HepG2 (cell line): ENCODE results near the gene TAF8. TPM values are rescaled to one million over a fixed set of nuclear protein-coding genes. Genes with fewer than 3 reads are reported as not detected.

ENCODE experiments used
- ARNT ChIP-seq: fragments of 450-650 bp; IDR thresholded peaks from 2 replicates; pipeline ENCODE4 v1.6.1; 2017
- CBX5 ChIP-seq: sonication (generic); formaldehyde crosslinking; IDR thresholded peaks from 2 replicates; pipeline ENCODE4 v1.4.0; 2020; ENCODE audit warnings: missing genetic modification reagents, borderline replicate concordance
- FOXP1 ChIP-seq, 2 experiments: fragments of 450-650 bp in 1 of 2; IDR thresholded peaks; 2 replicates each; pipeline ENCODE4 v1.6.1; 2017 to 2018; ENCODE audit warnings: antibody characterized with exemption in 1 of 2
- GATAD2A ChIP-seq: IDR thresholded peaks from 2 replicates; pipeline ENCODE4 v1.6.1; 2016
- KDM3A ChIP-seq: IDR thresholded peaks from 2 replicates; pipeline ENCODE4 v1.6.1; 2018; ENCODE audit warnings: low read depth, missing compliant biosample characterization
- MTA3 ChIP-seq: sonication (generic); formaldehyde crosslinking; IDR thresholded peaks from 2 replicates; pipeline ENCODE4 v1.4.0; 2020; ENCODE audit warnings: missing genetic modification reagents
- MXI1 ChIP-seq: IDR thresholded peaks from 3 replicates; pipeline ENCODE4 v1.6.1; 2012; ENCODE audit warnings: low read depth, low read length, inconsistent platforms, borderline replicate concordance
- REXO4 ChIP-seq: sonication (generic); formaldehyde crosslinking; IDR thresholded peaks from 2 replicates; pipeline ENCODE4 v1.8.0; 2022; ENCODE audit warnings: missing genetic modification reagents, mild to moderate bottlenecking, borderline replicate concordance
- RFXAP ChIP-seq: sonication (generic); formaldehyde crosslinking; IDR thresholded peaks from 2 replicates; pipeline ENCODE4 v1.4.0; 2020; ENCODE audit warnings: missing genetic modification reagents, borderline replicate concordance
- TBX3 ChIP-seq: fragments of 450-650 bp; IDR thresholded peaks from 2 replicates; pipeline ENCODE4 v1.6.1; 2017; ENCODE audit warnings: antibody characterized with exemption, mild to moderate bottlenecking, inconsistent platforms, borderline replicate concordance
- TCF7 ChIP-seq: sonication (generic); IDR thresholded peaks from 2 replicates; pipeline ENCODE4 v1.6.1; 2016; ENCODE audit warnings: antibody characterized with exemption, low read depth
- ZFX ChIP-seq: sonication (generic); formaldehyde crosslinking; IDR thresholded peaks from 2 replicates; pipeline ENCODE4 v1.4.0; 2020; ENCODE audit warnings: mild to moderate bottlenecking, low read depth, missing genetic modification reagents, moderate library complexity
- ZKSCAN8 ChIP-seq: IDR thresholded peaks from 2 replicates; pipeline ENCODE4 v1.6.1; 2016; ENCODE audit warnings: borderline replicate concordance, missing genetic modification reagents, missing compliant biosample characterization
- ZNF235 ChIP-seq: sonication (generic); formaldehyde crosslinking; IDR thresholded peaks from 2 replicates; pipeline ENCODE4 v1.8.1; 2023; ENCODE audit warnings: mild to moderate bottlenecking, missing genetic modification reagents, borderline replicate concordance
- ZNF737 ChIP-seq: sonication (generic); formaldehyde crosslinking; IDR thresholded peaks from 2 replicates; pipeline ENCODE4 v1.5.0; 2020; ENCODE audit warnings: missing genetic modification reagents, mild to moderate bottlenecking, borderline replicate concordance
- ZNF776 ChIP-seq: sonication (generic); formaldehyde crosslinking; IDR thresholded peaks from 2 replicates; pipeline ENCODE4 v1.4.0; 2020; ENCODE audit warnings: mild to moderate bottlenecking, missing genetic modification reagents
- polyA plus RNA-seq, 8 experiments: library from polyadenylated mRNA; depleted of rRNA in 3 of 8; stranded (reverse) in 7 of 8; unstranded in 1 of 8; fragments of >200 nt; fragmentation: Illumina TruSeq in 4 of 8; extraction: Trizol in 4 of 8; gene quantifications; 2 replicates each; pipeline versions ENCODE4 v1.2.1 to v1.2.3, GENCODE V29; 2011 to 2016; ENCODE audit warnings: low read depth in 4 of 8, missing spikeins in 1 of 8, mixed read lengths in 1 of 8; ENCODE audit not compliant: insufficient read depth in 1 of 8
- total RNA-seq, 5 experiments: library from RNA; depleted of rRNA; stranded (reverse); fragments of >200 nt; fragmentation: Illumina TruSeq; extraction: Trizol; gene quantifications; 2 replicates each; pipeline ENCODE4 v1.2.3, GENCODE V29; 2016; ENCODE audit warnings: low read depth in 1 of 5
- TF ChIP-seq, protein P1 (sequence below): sonication (generic); formaldehyde crosslinking; IDR thresholded peaks from 2 replicates; pipeline ENCODE4 v1.8.1; 2023; ENCODE audit warnings: mild to moderate bottlenecking, inconsistent platforms, moderate library complexity, missing genetic modification reagents, borderline replicate concordance
- TF ChIP-seq, protein P2 (sequence below): sonication (generic); formaldehyde crosslinking; IDR thresholded peaks from 2 replicates; pipeline ENCODE4 v1.8.1; 2023; ENCODE audit warnings: missing genetic modification reagents, mild to moderate bottlenecking, borderline replicate concordance
- TF ChIP-seq, protein P3 (sequence below), 2 experiments: sonication (generic) in 1 of 2; formaldehyde crosslinking in 1 of 2; IDR thresholded peaks; 2 replicates each; pipeline versions ENCODE4 v1.4.0 to v1.6.1; 2016 to 2020; ENCODE audit warnings: borderline replicate concordance in 1 of 2, low read depth in 1 of 2, mild to moderate bottlenecking in 1 of 2, missing genetic modification reagents in 1 of 2
- TF ChIP-seq, protein P4 (sequence below): sonication (generic); formaldehyde crosslinking; conservative IDR thresholded peaks from 2 replicates; pipeline ENCODE4 v1.4.0; 2020; ENCODE audit warnings: missing genetic modification reagents

Gene TAF8
- total and polyA plus RNA-seq, 2 of the 13 experiments (the other 11 are each of a cell fraction or from before 2014, with no cell fraction given), result 25.2 to 25.8 TPM

DNA sequence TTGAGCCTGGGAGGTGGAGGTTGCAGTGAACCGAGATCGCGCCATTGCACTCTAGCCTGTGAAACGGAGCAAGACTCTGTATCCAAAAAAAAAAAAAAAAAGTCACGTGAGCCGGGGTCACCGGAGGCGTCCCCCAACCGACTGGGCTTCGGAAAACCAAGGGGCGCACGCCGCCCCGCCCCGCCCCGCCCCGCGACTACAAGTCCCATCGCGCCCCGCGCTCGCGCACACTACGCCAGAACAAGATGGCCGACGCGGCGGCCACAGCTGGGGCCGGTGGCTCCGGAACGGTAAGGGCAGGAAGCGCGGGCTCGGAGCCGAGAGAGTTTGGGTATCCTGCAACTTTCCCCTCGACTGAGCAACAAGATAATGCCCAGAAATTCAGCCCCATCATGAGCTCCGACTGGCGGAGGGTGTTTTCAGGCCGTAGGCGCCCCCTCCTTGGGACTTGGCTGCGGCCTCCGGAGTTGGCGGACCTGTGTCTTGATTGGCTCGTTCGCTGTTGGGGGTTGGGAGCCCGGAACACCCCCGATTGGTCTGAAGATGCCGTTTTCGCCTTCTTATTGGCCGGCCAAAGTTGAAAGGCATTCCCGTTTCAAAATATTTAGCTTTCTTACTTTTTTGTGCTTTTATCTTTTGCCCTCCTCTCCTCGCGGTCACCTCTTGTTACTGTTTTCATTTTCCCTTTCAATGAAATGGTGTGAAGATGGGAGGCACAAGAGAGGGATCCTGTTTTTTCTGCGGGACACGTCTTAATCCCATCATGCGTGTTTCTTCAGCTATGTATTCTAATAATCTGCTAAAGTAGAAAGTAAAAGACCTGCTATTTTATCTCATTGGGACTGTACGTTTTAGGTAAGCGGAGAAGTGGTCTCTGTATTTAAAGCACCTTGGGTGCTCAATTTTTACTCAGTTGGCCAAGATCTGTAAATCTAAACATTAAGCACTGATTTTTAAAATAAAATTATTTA lies at the start of gene TAF8 (continued):
- TF ChIP-seq, protein P1, sequence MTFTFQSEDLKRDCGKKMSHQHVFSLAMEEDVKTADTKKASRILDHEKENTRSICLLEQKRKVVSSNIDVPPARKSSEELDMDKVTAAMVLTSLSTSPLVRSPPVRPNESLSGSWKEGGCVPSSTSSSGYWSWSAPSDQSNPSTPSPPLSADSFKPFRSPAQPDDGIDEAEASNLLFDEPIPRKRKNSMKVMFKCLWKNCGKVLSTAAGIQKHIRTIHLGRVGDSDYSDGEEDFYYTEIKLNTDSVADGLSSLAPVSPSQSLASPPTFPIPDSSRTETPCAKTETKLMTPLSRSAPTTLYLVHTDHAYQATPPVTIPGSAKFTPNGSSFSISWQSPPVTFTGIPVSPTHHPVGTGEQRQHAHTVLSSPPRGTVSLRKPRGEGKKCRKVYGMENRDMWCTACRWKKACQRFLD (CRISPR knock-in tag), result peak; percentile 90; the same call in 1 of the 2 replicates
- TF ChIP-seq TBX3 (no peak), ZFX (CRISPR knock-in tag) (peak; percentile 98), MTA3 (CRISPR knock-in tag) (no peak), RFXAP (CRISPR knock-in tag) (peak; percentile 88; the same call in 1 of the 2 replicates), ZNF235 (CRISPR knock-in tag) (peak; percentile 85; the same call in 1 of the 2 replicates), ZNF737 (CRISPR knock-in tag) (peak; percentile 70; the same call in 1 of the 2 replicates), TCF7 (peak; percentile 75), KDM3A (CRISPR knock-in tag) (peak; percentile 87), FOXP1 (IDR thresholded peaks at IDR 0.05) (no peak), FOXP1 (CRISPR knock-in tag; IDR thresholded peaks at IDR 0.05) (no peak), ZNF776 (CRISPR knock-in tag) (peak; percentile 76; the same call in 1 of the 2 replicates), GATAD2A (CRISPR knock-in tag) (peak; percentile 31; the same call in 1 of the 2 replicates), MXI1 (peak; percentile 48; the same call in 1 of the 3 replicates), ARNT (no peak), CBX5 (CRISPR knock-in tag) (peak; percentile 76), ZKSCAN8 (CRISPR knock-in tag) (0 out of 2 replicates have a peak, but pooled peaks have one; percentile 39), REXO4 (CRISPR knock-in tag) (no peak)
- TF ChIP-seq, protein P2, sequence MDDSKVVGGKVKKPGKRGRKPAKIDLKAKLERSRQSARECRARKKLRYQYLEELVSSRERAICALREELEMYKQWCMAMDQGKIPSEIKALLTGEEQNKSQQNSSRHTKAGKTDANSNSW (CRISPR knock-in tag), result no peak
- TF ChIP-seq, protein P3, sequence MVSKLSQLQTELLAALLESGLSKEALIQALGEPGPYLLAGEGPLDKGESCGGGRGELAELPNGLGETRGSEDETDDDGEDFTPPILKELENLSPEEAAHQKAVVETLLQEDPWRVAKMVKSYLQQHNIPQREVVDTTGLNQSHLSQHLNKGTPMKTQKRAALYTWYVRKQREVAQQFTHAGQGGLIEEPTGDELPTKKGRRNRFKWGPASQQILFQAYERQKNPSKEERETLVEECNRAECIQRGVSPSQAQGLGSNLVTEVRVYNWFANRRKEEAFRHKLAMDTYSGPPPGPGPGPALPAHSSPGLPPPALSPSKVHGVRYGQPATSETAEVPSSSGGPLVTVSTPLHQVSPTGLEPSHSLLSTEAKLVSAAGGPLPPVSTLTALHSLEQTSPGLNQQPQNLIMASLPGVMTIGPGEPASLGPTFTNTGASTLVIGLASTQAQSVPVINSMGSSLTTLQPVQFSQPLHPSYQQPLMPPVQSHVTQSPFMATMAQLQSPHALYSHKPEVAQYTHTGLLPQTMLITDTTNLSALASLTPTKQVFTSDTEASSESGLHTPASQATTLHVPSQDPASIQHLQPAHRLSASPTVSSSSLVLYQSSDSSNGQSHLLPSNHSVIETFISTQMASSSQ (IDR thresholded peaks at IDR 0.05; ENCODE audit: low read depth), result peak; percentile 32; the same call in 1 of the 2 replicates
- TF ChIP-seq, protein P3 (CRISPR knock-in tag; IDR thresholded peaks at IDR 0.05; ENCODE audit: borderline replicate concordance), result peak; percentile 70; the same call in 1 of the 2 replicates
- TF ChIP-seq, protein P4, sequence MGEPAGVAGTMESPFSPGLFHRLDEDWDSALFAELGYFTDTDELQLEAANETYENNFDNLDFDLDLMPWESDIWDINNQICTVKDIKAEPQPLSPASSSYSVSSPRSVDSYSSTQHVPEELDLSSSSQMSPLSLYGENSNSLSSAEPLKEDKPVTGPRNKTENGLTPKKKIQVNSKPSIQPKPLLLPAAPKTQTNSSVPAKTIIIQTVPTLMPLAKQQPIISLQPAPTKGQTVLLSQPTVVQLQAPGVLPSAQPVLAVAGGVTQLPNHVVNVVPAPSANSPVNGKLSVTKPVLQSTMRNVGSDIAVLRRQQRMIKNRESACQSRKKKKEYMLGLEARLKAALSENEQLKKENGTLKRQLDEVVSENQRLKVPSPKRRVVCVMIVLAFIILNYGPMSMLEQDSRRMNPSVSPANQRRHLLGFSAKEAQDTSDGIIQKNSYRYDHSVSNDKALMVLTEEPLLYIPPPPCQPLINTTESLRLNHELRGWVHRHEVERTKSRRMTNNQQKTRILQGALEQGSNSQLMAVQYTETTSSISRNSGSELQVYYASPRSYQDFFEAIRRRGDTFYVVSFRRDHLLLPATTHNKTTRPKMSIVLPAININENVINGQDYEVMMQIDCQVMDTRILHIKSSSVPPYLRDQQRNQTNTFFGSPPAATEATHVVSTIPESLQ, result 0 out of 2 replicates have a peak, but pooled peaks have one; percentile 25
